Left renal pelvis (tissue), 4 donors: Measurements from ENCODE around the gene CXXC5. TPM values are rescaled to one million over a fixed set of nuclear protein-coding genes. Genes with fewer than 3 reads are reported as not detected.

ENCODE experiments used
- DNase-seq, 4 donors: peaks; one replicate each; pipeline ENCODE4 v3.0.0-alpha.2; 2013; ENCODE audit warnings: low read depth in 4 of 4, low spot score in 3 of 4
- polyA plus RNA-seq, 4 donors: library from polyadenylated mRNA; unstranded; fragments of 120-200 nt; gene quantifications; one replicate each; pipeline ENCODE4 v1.2.1, GENCODE V29; 2013; ENCODE audit not compliant: insufficient read length in 4 of 4

CXXC5 gene
- polyA plus RNA-seq, 4 donors, result 36.2 to 215 (median 213) TPM

DNA sequence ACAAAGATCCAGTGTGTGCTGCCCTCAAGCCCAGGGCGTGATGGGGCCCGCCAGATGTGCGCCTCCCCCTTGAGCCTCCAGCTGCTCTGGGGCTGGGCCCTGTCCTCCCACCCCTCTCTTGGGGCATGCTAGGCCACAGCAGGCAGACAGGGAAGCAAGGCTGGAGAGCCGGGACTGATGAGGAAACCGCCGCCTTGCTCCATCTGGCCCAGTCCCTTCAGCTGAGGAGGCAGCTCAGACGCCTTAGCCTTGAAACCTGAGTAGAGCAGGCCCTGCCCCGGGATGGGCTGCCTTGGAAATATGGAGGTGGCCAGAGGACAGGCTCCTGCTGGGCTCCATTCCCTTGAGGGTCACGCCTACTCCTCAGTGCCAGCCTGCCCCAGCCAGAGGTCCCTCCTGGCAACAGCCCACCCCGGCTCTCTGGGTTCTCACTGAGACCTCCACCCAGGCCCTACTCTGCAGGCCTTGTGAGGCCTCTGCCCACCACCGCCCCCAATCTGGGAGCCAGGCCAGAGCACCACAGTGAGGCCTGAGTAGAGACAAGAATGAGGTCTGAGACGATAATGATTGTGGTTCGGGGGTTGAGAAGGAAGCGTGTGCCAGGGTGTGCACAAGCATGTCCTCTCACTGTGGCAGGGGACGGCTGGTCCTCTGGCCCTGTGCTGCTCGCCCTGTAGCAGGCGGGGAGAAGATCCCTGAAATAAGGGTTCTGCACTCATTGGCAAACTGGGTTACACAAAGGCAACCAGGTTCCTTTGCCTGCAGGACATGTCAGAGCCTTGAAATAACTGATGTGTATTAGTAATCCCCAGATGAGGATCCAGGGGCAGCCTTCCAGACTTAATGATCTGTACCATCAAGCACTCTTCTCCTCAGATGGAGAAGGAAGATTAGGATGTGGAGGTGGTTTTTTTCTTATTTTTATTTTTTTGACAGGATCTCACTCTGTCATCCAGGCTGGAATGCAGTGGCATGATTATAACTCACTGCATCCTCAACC lies 30.9 kb downstream of the CXXC5 start:
- DNase-seq, result no peak

DNA sequence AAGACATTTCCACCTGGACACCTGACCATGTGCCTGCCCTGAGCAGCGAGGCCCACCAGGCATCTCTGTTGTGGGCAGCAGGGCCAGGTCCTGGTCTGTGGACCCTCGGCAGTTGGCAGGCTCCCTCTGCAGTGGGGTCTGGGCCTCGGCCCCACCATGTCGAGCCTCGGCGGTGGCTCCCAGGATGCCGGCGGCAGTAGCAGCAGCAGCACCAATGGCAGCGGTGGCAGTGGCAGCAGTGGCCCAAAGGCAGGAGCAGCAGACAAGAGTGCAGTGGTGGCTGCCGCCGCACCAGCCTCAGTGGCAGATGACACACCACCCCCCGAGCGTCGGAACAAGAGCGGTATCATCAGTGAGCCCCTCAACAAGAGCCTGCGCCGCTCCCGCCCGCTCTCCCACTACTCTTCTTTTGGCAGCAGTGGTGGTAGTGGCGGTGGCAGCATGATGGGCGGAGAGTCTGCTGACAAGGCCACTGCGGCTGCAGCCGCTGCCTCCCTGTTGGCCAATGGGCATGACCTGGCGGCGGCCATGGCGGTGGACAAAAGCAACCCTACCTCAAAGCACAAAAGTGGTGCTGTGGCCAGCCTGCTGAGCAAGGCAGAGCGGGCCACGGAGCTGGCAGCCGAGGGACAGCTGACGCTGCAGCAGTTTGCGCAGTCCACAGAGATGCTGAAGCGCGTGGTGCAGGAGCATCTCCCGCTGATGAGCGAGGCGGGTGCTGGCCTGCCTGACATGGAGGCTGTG lies 32.4 kb downstream of the CXXC5 start:
- DNase-seq, result no peak

DNA sequence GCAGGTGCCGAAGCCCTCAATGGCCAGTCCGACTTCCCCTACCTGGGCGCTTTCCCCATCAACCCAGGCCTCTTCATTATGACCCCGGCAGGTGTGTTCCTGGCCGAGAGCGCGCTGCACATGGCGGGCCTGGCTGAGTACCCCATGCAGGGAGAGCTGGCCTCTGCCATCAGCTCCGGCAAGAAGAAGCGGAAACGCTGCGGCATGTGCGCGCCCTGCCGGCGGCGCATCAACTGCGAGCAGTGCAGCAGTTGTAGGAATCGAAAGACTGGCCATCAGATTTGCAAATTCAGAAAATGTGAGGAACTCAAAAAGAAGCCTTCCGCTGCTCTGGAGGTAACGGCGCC lies 32.9 kb downstream of the CXXC5 start:
- DNase-seq, result no peak

DNA sequence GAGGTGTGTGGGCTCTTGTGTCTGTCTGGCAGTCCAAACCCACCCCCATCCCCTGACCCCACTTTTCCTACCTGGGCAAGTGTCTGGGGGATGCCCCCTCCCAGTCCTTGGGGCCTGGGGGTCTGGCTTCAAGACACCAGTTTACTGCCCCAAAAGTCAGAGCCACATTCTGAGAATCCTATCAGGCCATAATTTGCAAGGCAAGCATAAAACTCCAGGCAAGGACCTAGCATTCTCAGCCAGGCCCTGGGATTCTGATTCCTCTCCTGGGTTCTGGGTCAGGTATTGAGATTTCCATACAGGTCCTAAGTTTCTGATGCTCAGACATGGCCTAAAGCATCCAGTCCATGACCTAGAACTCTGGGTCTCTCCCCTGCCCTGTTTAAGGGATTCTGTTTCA lies 33.3 kb downstream of the CXXC5 start:
- no peak for DNase-seq

DNA sequence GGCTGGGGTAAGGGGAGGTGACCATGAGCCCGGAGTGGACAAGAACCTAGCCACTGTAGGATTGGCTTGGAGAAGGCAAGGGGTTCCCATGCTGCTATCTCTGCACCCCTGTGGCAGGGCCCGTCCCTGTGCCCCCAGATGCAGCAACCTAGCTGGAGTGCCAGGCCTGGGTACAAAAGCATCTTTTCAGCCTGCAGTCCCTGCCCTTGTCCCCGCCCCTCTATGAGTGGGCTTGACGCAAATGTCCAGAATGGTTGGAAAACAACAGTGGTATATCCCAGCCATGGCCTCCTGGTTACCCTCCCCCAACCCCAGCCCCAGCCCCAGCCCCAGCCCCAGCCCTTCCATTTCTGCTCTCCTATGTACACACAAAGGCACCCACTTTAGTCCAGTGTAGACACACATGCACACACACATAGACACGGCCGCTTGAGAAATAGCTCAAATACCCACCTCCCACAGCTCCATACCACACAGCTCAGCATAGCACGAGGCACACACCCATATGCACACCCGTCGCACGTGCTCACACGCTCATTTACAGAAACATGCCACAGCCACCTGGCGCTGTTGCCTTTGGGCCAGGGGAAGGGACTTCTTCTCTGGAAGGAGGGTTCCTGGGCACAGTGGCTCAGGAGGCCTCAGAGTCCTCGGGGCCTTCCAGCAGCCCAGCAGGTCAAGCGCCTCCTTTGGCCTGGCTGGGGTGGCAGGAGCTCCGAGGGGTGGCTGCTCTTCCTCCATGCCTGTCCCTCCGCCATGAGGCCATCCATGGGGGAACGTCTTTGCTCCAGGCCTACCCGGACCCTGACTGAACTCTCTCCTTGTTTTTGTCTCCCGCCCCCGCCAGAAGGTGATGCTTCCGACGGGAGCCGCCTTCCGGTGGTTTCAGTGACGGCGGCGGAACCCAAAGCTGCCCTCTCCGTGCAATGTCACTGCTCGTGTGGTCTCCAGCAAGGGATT lies 34.1 kb downstream of the CXXC5 start:
- no peak for DNase-seq

DNA sequence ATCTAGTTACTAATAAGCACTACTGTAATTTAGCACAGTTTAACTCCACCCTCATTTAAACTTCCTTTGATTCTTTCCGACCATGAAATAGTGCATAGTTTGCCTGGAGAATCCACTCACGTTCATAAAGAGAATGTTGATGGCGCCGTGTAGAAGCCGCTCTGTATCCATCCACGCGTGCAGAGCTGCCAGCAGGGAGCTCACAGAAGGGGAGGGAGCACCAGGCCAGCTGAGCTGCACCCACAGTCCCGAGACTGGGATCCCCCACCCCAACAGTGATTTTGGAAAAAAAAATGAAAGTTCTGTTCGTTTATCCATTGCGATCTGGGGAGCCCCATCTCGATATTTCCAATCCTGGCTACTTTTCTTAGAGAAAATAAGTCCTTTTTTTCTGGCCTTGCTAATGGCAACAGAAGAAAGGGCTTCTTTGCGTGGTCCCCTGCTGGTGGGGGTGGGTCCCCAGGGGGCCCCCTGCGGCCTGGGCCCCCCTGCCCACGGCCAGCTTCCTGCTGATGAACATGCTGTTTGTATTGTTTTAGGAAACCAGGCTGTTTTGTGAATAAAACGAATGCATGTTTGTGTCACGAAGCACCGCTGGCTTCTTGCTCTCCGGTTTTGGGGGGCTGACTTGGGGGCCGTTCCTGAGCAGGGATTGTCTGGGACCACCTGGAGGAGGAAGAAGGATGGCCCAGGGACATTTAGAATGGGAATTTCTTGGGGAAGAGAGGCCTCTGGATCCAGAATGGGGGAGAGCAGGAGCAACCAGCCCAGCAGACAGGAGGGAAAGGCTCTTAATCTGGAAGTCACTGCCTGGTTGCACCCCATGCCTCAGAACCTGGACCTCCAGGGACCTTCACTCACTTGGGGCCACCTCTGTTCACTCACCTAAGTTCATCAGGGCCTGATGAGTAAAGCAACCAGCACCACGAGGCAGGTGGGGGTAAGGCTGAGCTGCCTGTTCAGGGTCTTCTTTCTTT lies 35.4 kb downstream of the CXXC5 start:
- DNase-seq, result no peak

DNA sequence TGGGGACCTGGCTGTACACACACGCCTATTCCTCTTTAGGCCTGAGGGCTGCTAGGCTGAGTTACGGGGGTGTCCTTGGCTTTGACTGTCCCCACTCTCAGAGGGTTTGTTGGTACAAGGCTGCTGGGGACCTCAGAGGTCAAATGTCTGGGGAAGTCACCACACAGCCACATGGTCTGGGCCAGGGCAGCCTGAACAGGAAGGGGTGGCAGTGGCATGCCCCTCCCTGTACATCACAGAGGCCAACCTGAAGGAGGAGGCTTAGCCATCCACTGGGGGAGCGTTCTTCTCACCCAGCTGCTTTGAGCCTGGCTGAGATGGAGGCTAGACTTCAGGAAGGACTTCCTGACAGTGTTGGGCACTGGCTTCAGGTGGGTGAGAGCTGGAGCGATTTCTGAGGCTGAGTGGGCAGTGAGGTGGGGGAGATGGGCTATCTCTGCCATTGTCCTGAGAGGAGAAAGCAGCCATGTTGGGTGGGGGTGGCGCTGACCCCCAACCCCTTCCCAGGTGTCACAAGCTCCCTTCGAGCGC lies 36.3 kb downstream of the CXXC5 start:
- no peak for DNase-seq

DNA sequence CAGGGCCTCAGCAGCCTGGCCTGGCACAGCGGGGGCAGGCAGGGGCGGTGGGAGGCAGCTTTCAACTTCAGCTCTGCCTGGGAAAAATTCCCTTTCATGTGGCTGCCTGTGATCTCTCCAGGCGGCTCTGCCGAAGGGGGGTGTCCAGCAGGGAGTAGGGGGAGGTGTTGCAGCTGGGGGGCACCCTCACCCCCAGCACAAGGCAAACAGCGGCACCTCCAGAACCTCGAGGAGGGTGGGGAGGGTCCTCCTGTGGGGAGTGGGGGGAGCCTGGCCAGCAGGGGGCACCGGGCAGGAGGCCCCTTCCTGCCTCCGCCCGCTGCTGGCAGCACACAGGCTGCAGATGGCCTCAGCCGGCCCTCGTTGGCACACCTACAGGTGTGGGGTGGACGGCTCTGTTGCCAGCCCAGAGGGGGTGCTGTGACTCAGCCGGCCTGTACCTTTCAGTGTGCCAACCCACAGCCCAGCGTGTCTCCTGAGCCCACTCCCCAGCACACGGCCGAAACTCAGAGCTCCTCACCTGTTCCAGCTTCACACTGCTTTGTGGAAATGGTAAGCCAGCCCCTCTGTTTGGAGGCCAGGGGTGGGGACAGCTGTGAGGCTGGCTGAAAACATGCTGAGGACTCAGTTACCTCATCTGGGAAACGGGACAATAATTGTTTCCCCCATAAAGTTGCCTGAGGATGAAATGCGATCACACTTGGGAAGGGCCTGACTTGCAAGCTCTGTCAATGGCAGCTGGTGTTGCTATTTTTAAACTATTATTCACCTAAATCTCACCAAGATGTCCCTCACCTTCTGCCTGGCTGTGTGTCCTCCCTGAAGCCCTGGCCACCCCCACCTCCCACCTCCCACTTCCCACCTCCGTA lies 37.0 kb downstream of the CXXC5 start:
- no peak for DNase-seq

DNA sequence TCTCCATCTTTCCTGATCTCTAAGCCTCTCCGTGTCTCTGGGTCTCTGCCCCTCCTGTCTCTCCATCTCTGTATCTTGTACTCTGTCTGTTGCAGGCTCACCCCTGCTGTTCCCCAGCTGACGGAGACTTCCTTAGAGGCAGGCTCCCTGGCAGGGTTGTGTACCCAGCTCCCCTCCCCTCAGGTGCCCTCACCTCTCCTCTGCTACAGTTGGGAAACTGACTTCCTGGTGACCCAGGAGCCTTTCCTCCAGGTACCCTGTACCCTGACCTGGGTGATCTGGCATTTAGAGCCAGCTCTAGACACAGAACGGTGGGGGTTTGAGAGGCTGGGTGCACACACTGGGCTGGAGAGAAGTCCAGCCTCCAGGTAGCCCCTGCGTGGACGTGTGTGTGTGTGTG lies 37.7 kb downstream of the CXXC5 start:
- no peak for DNase-seq

DNA sequence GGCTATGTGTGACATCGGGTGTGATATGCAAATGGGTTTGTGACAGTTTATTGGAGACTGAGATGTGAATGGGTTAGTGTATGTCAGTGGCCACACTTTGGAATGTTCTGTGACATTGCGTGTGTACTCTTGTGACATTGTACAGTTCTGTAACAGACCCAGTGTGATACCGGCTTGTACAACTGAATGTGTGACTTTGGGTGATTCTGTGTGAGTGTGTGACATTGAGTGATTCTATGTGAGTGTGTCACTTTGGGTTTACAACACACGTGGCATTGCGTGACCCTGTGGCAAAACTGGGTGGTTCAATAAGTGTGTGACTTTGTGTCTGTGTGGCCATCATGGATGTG lies 38.2 kb downstream of the CXXC5 start:
- DNase-seq, result no peak

DNA sequence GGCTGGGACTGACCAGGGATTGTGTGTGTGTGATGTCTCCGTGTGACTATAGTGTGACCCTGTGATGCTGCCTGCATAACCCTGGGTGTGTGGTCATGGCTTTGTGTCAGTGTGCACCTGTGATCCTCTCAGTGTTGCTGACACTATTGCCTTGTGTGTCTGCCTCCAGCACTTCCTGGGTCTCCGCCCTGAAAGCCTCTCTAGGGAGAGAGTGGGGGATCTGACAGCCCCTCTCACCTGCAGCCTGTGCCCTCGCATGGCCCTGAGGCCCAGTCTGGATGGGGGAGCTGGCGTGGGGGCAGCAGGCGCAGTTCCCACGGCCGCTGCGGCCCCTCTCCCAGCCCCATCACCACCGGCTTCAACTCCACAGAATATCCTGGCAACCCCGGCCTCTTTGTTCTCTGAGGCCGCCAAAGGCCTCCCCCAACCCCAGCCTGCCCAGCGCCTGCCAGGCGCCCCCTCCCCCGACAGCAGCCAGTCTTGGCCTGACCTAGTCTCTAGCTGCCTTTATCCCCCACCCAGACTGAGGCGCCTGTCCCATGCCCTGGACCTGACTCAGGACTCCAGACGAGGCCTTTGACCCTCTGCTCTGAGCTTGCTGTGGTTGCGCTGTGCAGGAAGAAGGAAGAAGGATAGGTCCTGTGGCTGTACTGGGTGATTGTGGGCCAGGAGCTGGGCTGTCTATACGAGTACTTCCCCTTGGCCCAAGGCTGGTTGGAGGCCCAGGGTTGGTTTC lies 38.7 kb downstream of the CXXC5 start:
- DNase-seq, result no peak

DNA sequence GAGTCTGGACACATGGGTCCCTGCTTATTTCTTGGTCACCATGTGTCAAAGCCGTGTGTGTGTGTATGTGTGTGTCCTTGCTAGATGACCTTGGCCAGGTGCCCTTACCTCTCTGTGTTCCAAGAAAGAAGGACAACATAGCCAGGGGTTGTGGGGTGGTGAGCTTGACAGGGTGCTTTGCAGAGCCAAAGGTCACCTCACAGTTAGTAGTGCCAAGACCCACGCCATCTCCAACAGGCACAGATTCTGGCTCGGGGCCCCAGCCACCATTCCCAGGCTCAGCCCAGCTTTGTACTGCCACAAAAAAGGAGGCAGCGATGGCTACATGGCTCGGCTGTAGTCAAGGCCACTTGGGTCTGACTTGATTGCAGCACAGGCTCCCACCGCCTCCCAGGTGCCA lies 39.5 kb downstream of the CXXC5 start:
- no peak for DNase-seq

DNA sequence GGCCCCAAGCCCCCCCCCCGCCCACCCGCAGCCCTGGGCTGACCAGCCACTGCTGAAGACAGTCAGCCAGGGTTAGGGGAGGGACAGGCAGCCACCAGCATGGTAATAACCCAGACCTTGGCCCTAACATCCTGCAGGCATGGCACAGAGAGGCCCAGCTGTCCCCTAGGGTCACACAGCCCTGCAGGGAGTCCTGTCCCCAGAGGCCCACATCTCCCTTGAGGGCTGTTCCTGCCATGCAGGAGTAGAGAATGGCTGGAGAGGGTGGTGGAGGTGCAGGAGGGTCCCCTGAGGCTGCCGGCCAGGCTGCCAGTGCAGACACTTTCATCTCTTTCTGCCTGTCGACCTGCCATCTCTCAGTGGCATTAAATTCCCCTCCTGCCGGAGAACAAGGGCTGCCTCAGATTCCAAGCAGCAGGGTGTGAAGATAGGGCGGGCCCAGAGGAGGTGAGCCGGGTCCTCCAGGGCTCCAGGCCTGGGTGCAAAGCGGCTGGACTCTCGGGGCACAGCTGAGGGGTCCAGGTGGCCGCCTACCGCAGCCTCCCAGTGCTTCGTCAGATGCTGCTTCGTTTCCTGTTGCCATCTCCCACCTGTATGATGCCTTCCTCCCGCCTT lies 40.0 kb downstream of the CXXC5 start:
- DNase-seq, result no peak

DNA sequence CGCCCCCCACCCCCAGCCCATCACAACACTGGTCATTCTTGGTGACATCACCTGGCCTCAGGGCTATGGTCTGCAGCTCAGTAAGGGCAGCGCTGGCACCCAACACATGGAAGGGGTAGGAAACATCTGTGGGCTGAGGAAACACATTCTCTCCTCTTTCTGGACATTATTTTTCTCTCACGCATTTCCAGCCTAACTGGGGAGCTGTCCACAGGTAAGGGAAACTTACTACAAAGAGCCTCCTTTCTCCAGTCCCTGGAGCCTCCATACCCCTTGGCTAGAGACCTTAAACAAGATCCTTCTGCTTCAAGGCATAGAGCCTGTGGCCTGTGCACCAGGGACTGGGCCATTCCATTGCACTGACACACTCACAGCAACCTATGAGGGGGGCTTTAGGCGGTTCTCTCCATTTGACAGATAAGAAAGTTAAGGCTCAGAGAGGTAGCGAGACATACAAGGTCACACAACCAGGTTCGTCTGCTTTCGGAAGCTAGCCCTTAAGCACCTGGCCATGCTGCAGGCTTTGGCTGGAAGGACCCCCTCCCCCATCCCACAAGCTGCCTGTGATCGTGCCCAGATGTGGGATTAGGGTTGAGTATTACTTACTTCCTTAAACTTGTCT lies 40.7 kb downstream of the CXXC5 start:
- DNase-seq, result no peak

DNA sequence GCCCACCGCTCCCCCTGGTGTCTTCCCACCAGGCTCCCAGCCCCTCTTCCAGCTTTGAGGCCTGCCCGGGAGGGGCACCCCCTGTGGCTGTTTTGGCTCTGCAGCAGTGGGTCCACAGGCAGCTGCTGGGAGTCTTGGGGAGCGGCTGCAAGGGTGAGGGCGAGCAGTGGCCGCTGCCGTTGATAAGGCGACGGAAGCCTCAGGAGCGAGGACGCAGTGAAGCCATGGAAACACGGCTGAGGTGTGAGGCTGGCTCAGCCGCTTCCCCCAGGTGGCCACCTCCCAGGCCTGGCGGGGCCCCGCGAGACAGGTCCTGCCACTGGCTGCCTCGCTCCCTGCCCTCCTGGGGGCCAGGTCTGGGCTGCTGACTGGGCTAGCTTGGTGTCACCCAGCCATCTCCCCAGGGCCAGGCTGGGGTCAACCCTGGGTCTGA lies 41.5 kb downstream of the CXXC5 start:
- DNase-seq, result no peak

DNA sequence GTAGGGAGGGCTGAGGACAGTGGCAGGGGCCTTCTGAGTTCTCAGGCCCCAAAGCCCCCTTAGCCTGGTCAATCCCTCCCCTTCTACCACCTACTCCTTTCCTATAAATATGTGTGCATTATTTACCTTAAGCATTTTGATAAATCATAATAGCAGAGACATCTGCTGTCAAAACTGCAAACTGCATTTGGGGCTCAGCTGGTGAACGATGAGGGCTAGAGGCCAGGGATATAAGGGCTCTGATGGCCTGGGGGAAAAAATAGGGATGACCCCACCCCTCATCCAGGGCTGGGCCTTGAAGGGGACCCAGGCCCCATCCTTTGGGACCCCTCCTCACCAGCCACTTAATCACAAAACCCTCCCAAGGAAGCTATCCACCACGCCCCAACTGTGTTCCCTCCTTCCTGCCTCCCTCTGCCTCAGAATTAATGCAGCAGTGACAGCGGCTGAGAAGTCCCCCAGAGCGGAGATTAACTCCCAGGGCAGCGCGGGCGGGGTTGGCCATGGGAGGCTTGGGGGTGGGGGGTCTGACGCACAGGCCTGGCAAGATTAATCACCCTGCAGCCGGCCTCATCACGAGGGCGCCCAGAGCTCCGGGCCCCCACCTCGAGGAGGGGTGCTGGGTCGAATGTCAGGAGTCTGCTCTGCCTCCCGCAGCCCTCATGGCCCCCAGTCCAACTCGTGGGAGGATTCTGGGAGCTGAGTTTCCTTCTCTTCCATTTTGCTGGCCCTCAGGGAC lies 42.1 kb downstream of the CXXC5 start:
- DNase-seq, result no peak
